Activated T-cell treated with anti-CD3 and anti-CD28 coated beads for 48 hours (primary cell): ENCODE measurements around the gene LMF1.

ENCODE experiments used
- DNase-seq: peaks from one replicate; pipeline ENCODE4 v3.0.0-alpha.2; 2020; ENCODE audit warnings: low read depth

LMF1 gene

GRCh38 chr16:928526-928925 is 42.3 kb downstream of the LMF1 start:
- DNase-seq, result no peak

GRCh38 chr16:927931-928330 is 42.9 kb downstream of the LMF1 start:
- DNase-seq, result no peak

- no peak for DNase-seq
These were observed 43.4 kb downstream of the LMF1 start for GRCh38 chr16:927406-927805.

- DNase-seq, result no peak
These were observed 44.1 kb downstream of the LMF1 start for GRCh38 chr16:926715-927114.

GRCh38 chr16:924806-925205 is 46.0 kb downstream of the LMF1 start:
- no peak for DNase-seq

GRCh38 chr16:924063-924462 is 46.7 kb downstream of the LMF1 start:
- no peak for DNase-seq

- no peak for DNase-seq
These were observed 47.6 kb downstream of the LMF1 start for GRCh38 chr16:923184-923583.

GRCh38 chr16:922051-922450 is 48.7 kb downstream of the LMF1 start:
- no peak for DNase-seq

GRCh38 chr16:921321-921905 is 49.4 kb downstream of the LMF1 start:
- no peak for DNase-seq

GRCh38 chr16:920717-921116 is 50.1 kb downstream of the LMF1 start:
- no peak for DNase-seq

- DNase-seq, result no peak
These were observed 50.6 kb downstream of the LMF1 start for GRCh38 chr16:920051-920681.

GRCh38 chr16:919658-920050 is 51.1 kb downstream of the LMF1 start:
- no peak for DNase-seq

- DNase-seq, result no peak
These were observed 51.8 kb downstream of the LMF1 start for GRCh38 chr16:918741-919657.

- DNase-seq, result no peak
These were observed 52.7 kb downstream of the LMF1 start for GRCh38 chr16:918068-918467.

- no peak for DNase-seq
These were observed 53.2 kb downstream of the LMF1 start for GRCh38 chr16:917591-918061.

- no peak for DNase-seq
These were observed 54.6 kb downstream of the LMF1 start for GRCh38 chr16:916035-916799.

- DNase-seq, result no peak
These were observed 55.2 kb downstream of the LMF1 start for GRCh38 chr16:915546-915945.

GRCh38 chr16:914440-914839 is 56.3 kb downstream of the LMF1 start:
- no peak for DNase-seq

GRCh38 chr16:913817-914439 is 56.9 kb downstream of the LMF1 start:
- DNase-seq, result no peak

- no peak for DNase-seq
These were observed 57.8 kb downstream of the LMF1 start for GRCh38 chr16:912684-913613.

- DNase-seq, result no peak
These were observed 58.5 kb downstream of the LMF1 start for GRCh38 chr16:912322-912683.
